HG03095 (cell line): Measurements from ENCODE around the gene MED15.
"Not testable (repeated sequence)": the region's sequence is repeated elsewhere in the genome, so short reads cannot be mapped to it uniquely, and the experiment has no call there.

Source experiments
- ATAC-seq: cut with Tn5 transposase; IDR thresholded peaks from one replicate; pipeline ENCODE4 v1.9.1; 2021; ENCODE audit warnings: moderate library complexity; ENCODE audit not compliant: unreplicated experiment

MED15 gene

DNA sequence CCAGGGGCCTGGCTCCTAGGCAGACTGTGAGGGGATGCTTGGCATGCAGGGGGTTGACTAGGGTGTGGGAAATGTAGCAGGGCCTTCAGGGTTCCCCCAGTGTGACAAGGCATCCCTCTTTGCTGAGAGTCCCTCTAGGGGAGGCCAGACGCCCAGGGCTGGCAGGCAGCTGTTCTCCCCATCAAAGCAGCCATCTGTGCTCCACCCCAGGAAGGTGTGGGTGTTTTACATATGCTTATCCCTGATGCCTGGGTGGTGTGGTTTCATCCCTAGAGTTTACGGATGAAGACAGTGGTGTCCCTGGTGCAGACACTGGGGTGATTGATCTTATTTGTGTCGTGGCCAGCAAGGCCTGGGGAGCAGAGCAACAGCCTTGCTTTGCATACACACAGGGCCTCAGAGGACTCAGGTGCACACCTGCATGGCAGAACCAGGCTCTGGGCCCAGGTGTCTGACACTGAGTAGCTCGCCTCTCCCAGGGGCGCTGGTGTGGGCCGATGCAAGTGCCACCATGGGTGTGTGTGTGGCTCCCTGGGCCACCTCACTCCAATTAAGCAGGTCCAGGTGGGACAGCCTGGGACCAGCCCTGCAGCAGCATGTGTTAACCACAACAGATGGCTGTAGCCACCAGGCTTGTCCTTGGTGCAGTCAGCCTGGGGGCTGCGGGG lies 74.2 kb downstream of the MED15 start:
- no peak for ATAC-seq

DNA sequence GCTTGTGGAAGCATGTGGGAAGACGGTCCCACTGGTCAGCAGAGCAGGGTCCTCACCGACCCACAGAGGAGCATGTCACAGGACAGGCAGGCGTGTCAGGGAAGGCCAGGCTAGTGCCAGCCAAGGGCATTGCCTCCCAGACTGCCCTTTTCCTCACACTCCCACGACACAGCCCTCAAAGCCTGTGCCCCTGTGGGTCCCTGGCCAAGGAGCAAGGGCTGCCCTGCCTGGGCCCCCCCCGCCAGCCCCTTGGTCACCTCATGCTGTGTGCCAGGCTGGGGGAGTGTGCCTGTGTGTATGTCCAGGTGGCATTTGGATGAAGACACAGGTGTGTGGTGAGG lies 74.7 kb downstream of the MED15 start:
- ATAC-seq: no peak

DNA sequence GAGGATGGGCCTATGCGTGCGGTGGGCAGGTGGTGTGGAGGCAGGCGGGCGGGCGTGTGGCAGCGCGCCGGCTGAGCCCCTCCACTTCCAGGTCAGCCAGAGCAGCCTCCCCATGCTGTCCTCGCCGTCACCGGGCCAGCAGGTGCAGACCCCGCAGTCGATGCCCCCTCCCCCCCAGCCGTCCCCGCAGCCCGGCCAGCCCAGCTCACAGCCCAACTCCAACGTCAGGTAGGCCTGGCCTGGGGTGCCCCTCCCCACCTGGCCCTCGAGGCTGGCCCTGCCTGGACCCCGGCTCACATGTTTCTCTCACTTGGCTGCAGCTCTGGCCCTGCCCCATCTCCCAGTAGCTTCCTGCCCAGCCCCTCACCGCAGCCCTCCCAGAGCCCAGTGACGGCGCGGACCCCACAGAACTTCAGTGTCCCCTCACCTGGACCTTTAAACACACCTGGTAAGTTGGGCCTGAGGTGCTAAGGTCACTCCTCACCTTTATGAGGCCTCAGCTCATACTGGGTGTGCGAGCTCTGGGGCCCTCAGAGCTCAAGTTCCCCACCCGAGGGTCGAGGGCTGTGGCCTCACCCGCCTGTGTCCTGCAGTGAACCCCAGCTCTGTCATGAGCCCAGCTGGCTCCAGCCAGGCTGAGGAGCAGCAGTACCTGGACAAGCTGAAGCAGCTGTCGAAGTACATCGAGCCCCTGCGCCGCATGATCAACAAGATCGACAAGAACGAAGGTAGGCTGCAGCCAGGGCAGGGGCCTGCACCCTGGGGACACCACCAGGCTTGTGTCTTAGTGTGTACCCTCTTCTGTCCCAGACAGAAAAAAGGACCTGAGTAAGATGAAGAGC lies 75.3 kb downstream of the MED15 start:
- ATAC-seq: no peak

DNA sequence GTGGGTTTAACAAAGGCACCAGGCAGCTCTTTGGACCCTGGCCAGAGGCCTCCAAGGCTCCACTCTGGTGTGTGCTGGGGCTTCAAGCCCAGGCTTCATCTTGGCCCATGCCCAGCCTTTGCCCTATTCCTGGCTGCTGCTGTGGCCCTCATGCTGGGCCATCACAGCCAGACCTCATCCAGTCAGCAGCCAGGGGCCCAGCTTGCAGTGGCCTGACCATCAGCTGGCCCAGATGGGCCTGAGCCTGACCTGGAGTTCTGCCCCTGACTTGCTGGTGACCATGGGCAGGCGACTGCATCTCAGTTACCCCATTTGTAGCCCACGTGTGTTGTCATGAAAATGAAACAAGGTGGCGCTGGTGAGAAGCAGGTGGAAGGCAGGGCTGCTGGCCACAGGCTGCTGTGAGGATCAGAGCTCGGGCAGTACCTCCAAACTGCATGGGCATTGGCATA lies 76.1 kb downstream of the MED15 start:
- ATAC-seq: no peak

DNA sequence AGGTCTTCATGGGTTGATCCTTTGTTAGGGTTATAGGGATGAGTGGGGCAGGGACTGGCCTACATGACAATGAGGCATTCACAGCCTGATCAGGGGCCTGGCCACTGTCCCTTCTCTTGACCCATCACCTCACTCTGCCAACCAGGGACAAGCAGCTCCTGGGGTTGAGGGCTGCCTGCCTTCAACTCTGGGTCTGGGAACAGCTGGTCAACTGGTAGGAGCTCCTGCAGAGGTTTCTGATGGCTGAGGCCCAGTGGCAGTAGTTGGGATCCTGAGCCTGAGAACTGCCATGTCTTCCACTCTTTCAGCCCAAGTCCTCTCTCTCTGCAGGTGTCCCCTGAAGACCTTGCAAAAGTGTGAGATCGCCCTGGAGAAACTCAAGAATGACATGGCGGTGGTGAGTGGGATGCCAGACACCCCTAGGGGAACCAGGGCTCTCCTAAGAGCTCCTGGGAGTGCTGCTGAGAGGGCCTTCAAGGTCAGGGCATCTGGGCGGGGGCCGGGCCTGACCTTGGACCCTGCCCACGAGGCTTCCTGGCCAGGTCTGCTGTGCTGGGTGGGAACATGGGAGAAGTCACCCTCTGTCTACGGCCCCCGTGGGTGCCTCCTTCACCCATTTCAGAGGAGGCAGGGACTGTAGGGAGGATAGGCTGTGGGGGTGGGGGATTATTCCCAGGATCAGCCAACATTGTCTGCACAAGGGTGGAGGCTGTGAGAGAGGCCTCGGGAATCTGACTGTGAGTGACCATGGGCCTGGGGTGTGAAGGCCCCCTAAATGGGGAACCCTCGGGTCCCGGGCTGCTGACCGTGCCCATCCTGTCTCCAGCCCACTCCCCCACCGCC lies 76.8 kb downstream of the MED15 start:
- ATAC-seq: no peak

DNA sequence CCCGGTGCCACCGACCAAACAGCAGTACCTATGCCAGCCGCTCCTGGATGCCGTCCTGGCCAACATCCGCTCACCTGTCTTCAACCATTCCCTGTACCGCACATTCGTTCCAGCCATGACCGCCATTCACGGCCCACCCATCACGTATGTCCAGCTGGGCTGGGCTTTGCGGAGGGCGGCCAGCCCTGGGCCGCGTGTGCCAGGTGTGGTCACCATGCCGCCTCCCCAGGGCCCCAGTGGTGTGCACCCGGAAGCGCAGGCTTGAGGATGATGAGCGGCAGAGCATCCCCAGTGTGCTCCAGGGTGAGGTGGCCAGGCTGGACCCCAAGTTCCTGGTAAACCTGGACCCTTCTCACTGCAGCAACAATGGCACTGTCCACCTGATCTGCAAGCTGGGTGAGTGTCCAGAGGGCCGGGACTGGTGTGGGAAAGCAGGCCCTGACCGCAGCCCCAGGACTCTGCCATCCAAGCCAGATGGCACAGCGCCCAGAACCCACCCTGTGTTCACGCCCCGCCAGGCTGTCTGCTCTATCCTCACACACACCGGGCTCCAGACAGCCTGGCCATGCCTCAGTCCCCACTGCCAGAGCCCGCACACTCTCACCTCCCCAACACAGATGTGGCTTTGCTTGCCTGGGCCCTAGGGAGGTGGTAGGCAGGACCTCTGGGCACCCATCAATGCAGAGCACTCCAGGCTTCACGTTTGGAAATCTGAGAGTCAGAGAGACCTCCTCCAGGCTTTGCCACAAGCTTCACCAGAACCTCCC lies 77.6 kb downstream of the MED15 start:
- no peak for ATAC-seq

DNA sequence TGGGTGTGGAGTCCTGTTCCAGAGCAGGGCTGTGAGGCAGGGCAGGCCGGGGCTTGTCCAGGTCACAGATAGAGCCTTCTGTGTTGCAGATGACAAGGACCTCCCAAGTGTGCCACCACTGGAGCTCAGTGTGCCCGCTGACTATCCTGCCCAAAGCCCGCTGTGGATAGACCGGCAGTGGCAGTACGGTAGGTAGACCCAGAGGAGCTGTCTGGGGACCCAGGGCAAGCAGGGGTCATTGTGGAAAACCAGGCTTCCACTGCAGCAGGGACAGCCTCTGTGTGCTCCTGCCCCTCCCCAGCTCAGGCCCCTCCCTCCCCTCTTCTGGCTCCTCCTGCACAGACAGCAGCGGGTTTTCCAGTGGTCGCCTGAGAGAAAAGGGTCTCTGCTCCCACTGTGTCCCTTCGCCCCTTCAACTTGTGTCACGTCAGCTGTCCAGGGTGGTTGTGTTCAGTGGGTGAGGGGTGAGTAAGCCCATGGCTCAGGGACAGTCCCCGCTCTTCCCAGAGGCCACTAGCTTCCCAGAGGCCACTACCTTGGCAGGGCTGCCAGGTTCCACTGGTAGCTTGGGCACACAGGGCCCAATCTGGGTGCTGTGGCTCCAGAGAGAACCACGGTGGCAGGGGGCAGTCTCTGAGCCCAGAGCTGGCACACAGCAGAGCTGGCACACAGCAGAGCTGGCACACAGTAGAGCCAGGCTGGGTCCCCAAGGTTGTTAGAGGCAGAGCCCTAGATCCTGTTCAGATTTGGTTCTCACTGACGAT lies 78.4 kb downstream of the MED15 start:
- ATAC-seq: no peak

DNA sequence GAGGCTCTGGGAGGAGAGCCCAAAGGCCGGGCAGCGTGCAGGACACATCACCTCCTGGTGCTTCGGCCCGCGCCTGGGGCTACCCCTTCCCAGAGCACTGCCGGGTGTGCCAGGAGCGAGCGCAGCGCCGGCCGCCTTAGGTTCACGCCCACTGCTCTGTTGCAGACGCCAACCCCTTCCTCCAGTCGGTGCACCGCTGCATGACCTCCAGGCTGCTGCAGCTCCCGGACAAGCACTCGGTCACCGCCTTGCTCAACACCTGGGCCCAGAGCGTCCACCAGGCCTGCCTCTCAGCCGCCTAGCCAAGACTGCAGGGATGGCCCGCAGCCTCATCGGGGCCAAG lies 79.0 kb downstream of the MED15 start:
- no peak for ATAC-seq

DNA sequence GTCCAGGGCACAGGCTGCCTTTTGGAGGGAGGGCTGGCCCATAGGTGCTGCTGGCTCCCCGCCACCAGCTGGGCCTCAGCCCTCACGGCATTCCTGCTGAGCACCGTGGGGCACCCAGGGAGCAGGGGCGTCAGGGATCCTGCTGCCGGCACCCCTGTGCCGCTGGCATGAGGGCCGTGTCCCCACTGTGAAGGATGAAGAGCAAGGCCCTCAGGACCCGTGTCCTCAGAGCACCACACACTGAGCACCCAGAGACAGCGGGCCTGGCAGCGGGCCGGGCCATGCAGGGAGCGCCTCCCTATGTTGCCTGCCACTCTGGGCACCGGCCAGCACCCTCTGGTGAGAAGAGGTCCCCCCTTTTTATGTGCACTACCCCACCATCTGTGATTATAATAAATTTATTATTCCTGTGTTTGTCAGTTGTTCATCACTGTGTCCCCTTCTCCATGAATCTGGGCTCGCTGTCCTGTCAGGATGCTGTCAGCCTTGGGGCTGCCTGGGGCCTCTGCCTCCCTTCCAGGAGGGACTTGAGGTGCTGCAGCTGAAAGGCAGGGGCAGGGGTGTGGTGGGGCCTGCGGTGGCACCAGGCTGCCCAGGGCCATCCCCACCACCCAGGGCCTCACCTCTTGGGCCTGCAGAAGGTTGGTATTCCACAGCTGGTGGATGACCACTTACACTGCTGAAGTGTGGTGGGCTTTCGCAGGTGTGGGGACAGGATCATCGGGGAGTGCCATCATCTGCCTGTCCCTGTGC lies 80.0 kb downstream of the MED15 start:
- no peak for ATAC-seq

DNA sequence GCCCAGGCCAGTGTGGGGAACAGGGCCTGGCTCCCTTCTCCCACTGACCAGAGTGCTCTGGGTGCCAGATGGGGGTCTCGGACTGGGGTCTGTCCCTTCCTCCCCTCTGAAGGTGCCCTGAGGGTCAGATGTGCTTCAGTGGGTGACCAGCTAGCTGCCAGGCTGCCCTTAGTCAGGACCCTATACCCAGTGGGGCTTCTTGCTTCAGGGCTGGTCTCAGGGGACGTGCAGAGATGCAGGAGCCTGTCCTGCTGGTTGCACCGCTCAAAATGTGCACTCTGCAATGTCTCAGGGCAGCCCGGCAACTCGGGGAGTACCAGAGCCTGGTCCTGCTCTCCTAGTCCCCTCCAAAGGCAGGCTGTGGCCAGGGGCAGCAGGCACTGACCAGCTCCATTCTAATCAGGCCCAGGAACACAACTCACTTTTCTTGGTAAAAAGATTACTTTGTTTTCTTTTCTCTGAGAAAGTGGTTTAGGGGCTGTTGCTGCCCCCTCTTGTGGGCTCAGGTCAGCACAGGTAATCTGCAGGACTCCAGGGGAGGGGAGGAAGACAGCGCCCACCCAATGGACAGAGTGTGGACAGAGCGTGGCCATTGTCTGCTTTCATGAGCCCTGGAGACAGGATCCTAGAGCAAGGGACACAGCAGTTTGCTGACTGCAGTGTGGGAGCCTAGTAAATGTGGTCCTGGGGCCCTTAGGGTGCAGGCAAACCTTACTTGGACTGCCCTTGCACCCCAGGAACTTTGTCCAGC lies 80.9 kb downstream of the MED15 start:
- ATAC-seq: no peak

DNA sequence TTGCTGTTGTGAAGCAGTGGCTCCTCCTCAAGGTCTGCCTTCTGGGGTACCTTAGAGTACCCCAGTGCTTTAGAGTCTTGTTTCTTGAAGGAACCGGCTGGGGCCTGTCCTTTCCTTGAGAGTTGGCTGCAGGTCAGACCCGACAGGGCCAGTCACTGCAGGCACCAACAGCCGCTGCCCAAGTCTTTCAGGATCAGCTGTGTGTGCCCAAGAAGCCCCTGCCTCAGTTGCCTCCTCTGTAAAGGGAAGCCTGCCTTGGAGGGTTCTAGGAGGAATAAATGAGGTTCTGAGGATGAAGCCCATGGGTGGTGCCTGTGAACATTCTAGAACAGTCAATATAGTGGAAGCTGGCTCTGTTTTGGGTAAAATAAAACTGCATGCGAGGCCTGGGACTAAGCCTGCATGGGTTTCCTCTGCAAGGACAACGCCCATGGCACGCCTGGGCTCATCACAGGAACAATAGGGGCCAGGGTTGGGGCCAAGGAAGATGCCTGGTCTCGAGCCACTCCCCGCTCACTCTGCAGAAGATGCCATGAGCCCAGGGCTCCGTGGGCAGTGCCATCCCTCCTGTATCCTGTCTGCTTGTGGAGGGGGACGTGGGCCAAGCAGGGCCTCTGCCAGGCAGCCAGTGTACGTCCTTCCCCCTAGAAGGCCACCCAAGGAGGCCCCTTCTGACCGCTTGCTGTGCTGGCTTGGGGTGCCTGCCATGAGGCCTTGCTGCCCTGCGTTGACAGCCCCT lies 81.6 kb downstream of the MED15 start:
- no peak for ATAC-seq

DNA sequence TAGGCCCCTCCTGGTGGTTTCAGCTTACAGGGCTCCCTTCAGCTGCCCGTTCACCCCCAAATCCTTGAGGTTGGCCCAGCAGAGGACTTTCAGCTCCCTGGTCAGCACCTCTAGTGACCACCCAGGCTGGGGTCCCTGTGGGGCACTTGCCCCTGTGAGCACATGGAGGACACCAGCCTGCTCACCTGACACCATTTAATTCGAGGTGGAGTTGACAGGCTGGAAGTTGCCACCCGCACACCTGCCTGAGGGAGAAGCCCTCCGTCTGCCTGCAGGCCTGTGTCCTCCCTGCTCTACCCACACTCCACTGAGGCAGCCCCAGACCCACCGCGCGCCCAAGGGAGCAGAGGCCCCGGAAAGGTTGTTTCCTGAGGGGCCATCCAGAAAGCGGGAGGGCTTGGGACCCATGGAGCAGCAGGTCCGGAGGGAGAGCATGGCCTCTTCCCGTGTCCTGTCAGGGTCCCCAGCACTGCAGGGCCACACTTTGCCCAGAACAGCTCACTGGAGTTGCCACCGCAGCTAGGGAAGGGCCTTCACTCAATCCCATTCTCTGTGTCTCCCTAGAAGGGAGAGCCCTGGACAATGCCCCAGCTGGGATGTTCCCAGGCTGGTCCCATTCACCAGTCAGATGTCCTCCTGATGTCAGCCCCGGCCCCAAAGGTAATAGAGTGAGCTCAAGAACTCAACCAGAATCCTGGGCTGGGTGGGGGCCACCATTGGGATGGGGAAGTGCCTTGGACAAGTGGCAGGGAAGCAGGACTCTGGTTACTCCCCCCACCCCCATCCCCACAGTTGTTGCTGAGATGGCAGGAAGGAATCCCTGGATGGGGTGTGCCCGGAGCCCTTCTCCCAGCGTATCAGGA lies 82.4 kb downstream of the MED15 start:
- ATAC-seq: no peak

DNA sequence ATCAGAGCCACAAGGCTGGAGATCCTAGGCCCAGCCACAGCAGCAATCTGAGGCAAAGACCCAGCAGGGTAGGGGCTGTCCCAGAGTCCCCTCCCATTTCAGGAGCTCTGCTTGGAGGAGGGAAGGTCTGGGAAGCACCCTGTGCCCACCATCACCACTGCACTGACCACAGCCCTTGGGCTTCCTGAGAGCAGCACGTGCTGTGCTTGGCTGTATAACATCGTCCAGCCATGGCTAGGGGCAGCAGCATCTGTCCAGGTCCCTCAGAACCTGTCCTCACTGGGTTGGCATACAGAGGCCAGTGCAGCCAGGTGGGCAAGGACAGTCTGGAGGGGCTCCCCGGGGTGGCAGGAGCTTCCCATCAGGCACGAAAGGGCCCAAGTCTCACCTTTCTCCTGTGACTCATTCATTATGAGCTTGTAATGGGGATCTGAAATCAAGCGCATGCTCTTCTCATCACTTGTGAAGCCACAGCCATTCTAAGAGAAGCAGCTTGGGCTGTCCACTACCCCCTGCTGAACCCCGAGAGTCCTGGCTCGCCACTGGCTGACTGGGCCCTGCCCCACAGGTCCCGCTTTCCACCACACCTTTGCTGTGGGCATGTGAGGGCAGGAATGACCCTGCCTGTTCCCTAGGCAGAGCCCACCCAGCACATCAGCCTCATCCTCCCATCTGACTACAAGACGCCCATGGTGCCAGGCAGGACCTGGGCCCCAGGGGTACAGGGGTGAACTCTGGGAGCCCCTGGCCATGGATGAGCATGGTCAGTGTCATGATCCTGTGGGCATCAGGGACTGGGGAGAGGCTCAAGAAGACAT lies 83.3 kb downstream of the MED15 start:
- no peak for ATAC-seq

DNA sequence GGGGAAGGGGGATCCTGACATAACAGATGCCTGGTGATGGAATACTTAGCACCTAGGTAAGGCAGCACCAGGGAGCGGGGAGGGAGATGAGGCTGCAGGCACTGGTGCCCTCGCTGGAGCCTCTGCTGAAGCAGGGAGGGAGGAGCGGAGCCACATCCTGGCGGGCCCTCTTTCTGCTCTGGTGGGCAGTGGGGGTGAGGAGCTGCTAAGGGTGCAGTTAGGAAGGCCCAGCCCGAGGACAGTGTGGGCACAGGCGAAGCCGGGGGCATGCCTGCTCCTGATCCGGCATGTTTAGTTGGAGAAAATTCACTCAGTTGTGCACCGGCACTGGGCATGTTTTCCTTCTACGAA lies 83.9 kb downstream of the MED15 start:
- no peak for ATAC-seq

DNA sequence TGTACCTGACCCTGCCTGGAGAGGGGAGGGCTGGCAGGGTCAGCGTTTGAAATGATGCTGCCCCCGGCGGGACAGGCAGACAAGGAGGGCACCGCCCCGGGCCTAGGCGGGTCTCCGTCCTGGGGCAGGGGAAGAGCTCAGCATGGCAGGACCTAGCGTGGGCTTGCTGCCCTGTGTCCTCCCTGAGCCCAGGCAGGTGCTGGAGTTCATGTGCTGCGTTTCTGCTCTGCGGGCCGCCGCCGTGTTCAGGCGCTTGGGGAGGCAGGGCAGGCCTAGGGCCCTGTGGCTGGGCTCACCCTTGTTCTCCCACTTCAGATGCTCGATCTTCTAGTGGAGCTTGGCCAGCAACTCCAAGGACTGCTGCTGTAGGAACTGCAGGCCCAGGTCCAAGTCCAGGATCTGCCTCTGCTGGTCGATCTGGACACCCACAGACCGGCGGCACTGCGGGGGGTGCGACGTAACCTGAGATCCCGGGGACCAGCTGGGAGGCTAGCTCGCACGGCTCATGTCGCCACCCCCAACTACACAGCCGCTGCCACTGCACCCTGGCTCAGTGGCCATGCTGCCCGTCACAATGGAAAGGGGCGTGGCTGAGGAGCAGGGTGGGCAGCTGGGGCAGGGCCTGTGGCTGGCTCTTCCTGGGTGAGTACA lies 84.4 kb downstream of the MED15 start:
- no peak for ATAC-seq

DNA sequence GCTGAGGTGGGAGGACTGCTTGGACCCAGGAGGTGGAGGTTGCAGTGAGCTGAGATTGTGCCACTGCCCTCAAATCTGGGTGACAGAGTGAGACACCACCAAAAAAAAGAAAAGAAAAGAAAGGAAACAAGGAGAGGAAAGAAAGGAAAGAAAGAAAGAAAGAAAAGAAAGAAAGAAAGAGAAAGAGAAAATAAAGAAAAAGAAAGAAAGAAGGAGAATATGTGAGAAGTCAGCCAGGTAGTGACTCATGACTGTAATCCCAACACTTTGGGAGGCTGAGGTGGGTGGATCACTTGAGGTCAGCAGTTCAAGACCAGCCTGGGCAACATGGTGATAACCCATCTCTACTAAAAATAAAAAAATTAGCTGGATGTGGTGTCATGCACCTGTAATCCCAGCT lies 86.6 kb downstream of the MED15 start:
- not testable (repeated sequence) for ATAC-seq
